GM10266 (cell line): Measurements from ENCODE around the gene PARVA.

ENCODE experiments used
- DNase-seq: peaks from one replicate; pipeline ENCODE4 v3.0.0; 2012; ENCODE audit errors: extremely low spot score
- TF ChIP-seq, protein P1 (sequence below): IDR thresholded peaks from 2 replicates; pipeline ENCODE4 v1.5.1; 2012; ENCODE audit warnings: mild to moderate bottlenecking, low read depth; ENCODE audit not compliant: control insufficient read depth, insufficient read depth; ENCODE audit errors: missing control alignments

The PARVA gene, protein sequence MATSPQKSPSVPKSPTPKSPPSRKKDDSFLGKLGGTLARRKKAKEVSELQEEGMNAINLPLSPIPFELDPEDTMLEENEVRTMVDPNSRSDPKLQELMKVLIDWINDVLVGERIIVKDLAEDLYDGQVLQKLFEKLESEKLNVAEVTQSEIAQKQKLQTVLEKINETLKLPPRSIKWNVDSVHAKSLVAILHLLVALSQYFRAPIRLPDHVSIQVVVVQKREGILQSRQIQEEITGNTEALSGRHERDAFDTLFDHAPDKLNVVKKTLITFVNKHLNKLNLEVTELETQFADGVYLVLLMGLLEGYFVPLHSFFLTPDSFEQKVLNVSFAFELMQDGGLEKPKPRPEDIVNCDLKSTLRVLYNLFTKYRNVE

DNA sequence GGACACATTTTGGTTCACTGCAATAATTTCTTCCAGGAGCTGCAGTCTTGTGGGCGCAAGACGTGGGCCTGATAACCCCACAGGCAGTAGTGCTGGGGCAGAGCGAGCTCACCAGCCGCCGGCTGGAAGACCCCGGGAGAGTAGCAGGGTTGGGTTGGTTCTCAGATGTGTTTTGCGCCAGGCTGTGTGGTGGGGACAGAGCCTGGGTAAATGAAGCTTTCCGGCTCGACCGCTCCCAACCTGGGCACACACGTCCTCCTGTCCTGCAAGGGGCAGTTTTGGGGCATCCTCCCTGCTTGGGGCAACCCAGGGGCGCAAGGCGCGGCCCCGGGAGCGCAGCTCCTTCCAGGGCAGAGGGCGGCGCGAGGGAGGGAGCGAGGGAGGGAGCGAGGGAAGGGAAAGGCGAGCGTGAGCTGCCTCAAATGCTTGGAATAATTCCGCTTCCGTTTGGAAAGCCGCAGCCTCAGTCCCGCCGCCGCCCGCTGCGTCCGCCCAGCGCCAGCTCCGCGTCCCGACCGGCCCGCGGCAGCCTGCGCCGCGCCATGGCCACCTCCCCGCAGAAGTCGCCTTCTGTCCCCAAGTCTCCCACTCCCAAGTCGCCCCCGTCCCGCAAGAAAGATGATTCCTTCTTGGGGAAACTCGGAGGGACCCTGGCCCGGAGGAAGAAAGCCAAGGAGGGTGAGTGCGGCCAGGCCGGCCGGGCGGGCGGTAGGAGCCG, at the start of gene PARVA:
PARVA (plus strand) TSS at position 466 of the 718 bp plus-strand sequence; CDS start at position 543, 77 bp downstream.
- DNase-seq: no peak
- TF ChIP-seq, protein P1, sequence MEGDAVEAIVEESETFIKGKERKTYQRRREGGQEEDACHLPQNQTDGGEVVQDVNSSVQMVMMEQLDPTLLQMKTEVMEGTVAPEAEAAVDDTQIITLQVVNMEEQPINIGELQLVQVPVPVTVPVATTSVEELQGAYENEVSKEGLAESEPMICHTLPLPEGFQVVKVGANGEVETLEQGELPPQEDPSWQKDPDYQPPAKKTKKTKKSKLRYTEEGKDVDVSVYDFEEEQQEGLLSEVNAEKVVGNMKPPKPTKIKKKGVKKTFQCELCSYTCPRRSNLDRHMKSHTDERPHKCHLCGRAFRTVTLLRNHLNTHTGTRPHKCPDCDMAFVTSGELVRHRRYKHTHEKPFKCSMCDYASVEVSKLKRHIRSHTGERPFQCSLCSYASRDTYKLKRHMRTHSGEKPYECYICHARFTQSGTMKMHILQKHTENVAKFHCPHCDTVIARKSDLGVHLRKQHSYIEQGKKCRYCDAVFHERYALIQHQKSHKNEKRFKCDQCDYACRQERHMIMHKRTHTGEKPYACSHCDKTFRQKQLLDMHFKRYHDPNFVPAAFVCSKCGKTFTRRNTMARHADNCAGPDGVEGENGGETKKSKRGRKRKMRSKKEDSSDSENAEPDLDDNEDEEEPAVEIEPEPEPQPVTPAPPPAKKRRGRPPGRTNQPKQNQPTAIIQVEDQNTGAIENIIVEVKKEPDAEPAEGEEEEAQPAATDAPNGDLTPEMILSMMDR: no peak

DNA sequence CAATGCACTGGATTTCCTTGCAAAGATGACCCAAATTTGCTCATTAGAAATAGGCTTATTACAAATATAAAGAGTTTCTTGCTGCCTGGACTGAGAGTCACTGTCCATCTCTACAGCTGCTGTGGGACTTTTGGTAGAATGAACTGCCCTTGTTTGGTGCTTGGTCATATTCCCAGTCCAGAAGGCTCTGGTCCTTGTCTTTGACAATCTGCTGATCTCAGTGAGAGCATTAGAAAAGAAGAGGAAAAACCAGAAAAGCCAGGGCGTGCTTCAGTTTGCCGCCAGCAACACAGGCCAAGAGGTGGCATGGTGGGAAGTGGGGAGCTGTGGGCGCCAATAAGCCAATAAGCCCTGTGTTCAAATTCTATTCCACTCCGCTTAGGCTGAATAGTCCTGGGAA, 48.2 kb upstream of the PARVA start:
- DNase-seq: no peak
- TF ChIP-seq, protein P1: no peak

DNA sequence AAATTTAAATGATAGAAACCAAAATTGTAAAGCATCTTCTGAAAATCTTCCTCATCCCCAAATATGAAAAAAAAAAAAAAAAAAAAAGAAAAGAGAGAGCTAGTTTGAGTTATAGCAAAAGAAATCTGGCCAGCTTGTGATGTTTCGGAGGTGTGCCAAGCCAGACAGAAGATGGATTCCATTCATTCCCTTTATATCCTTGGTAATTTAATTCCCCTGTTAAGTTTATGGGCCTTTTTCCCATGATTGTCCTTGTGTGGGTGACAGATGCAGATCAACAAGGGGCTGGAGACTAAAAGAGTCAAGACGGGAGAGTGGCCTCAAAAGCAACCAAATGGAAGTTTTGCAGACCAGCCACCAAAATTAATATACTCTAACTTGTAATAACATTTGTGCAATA, 47.6 kb upstream of the PARVA start:
- no peak for DNase-seq
- TF ChIP-seq, protein P1: no peak

DNA sequence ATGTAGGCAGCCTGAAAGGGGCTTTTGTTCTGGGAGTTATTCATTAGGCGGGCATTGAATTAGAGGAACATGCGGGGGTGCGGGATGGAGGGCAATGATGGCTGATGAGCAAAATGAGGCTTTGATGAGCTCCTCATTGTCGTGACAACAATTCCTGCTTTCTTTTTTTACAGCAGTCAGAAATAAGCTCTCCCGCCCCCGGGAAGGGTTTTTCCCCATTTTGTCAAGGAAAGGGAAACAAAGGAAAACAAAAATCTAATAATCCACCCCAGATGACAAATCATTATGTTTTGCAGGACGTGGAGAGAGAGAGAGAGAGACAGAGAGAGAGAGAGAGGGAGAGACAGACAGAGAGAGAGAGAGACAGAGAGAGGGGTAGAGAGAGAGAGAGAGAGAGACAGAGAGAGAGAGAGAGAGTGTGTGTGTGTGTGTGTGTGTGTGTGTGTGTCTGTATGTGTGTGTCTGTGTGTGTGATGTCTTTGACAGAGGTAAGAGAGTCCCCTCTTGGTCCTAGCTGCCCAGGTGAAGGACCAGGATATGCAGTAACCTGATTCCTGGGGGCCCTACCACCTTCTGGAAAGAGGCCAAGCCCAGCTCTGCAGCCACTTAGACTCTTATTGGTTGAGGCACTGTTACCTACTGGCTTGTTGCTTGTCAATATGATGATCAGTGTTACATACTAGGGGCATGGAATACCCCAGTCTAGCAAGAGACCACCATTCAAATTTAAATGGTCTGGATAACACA, 46.7 kb upstream of the PARVA start:
- no peak for DNase-seq
- TF ChIP-seq, protein P1: no peak

DNA sequence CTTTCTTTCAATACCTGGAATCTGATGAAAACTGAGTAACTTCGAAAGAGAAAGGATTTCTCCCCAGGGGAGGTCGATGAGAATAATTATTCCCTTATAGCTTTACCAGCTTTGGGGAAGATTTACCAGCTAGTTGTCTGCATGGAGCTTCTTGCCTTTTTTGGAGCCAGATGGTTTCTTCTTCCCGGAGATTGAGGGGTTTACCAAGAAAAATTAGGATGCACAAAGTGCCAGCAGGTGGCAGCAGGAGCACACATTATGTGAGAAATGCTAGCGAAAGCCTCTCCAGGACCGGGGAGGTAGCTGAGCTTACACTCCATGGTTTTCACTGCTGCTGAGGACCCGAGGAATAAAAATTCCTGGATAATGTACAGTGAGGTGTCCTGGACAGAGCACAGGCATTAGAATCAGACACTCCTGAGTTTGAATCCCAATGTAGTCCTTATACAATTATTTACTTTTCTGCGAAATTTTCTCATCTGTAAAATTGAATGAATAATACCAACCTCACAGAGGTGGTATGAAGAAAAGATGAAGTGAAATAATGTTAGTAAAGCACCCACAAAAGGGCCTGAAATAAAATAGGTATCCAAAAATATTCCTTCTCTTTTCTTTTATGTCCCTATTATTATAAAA, 46.0 kb upstream of the PARVA start:
- DNase-seq: peak; percentile 44
- TF ChIP-seq, protein P1: peak; percentile 75

DNA sequence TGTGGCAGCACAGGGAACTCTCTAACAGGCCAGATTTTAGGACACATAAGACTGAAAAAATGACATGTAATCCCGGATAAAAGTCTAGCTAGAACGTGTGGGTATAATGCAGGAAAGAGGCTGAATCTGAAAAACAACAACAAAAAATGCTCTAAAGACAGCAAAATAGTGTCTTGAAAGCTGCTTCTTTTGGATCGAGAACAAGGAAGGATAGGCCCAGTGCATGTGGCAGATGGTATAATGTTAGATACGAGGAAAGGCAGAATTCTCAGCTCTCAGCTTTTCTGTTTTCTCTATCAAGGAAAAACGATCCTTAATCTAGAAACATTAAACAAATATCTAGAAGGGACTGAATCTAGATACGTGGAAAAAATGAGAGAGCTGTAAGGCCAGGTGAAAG, 33.8 kb upstream of the PARVA start:
- DNase-seq: no peak
- TF ChIP-seq, protein P1: no peak
